Motor neuron (in vitro differentiated cells): ENCODE measurements around the gene MYO7B. TPM values are rescaled to one million over a fixed set of nuclear protein-coding genes. Genes with fewer than 3 reads are reported as not detected.

Experiments used
- ATAC-seq, 8 experiments: fragments of 200-7000 bp; cut with Tn5 transposase; replicated peaks in 6 of 8; 2 replicates each; pipeline ENCODE4 v1.8.0; 2021; ENCODE audit warnings: mild to moderate bottlenecking in 8 of 8, moderate library complexity in 8 of 8
- H3K27ac ChIP-seq, 2 donors: fragments of 250-450 bp; sonication (Bioruptor Pico); 2 replicates each; pipeline ENCODE4 v1.9.0; 2021; ENCODE audit warnings: antibody characterized with exemption in 2 of 2, mild to moderate bottlenecking in 2 of 2, moderate library complexity in 1 of 2
- H3K4me1 ChIP-seq, 2 donors: fragments of 250-450 bp; sonication (Bioruptor Pico); replicated peaks in 1 of 2; 2 replicates each; pipeline ENCODE4 v1.6.1; 2021; ENCODE audit warnings: antibody characterized with exemption in 2 of 2, mild to moderate bottlenecking in 2 of 2, moderate library complexity in 1 of 2
- H3K4me3 ChIP-seq, 5 donors: fragments of 250-450 bp; sonication (Bioruptor Pico); 2 replicates each; pipeline ENCODE4 v1.9.0; 2021; ENCODE audit warnings: antibody characterized with exemption in 5 of 5, mild to moderate bottlenecking in 5 of 5, moderate library complexity in 4 of 5
- WGBS, 10 experiments: fragments of 450-650 bp; shearing (Covaris generic); methylation state at CpG; one replicate each; pipeline ENCODE4 v1.0.0; 2022; 5-methylcytosine and 5-hydroxymethylcytosine counted together
- in situ Hi-C, 9 experiments: fragments of 400-800 bp; cut with MboI; loops; one replicate each; pipeline ENCODE4 v1.15.0; 2021; ENCODE audit warnings: low sequenced_read_pairs in 9 of 9, low pct_unique_long_range_greater_than_20kb in 2 of 9; ENCODE audit not compliant: unreplicated experiment in 9 of 9
- total RNA-seq, 8 experiments: library from RNA; unstranded; fragments of 300-600 nt; gene quantifications; 2 replicates each; pipeline versions ENCODE4 v1.2.3 to v1.2.4, GENCODE V29; 2022

Gene MYO7B
- 1 to 10 TPM in 1 of 8 experiments, under 1 TPM in 5, not detected in 2; 0.08 to 1.1 (median 0.36) TPM for total RNA-seq

DNA sequence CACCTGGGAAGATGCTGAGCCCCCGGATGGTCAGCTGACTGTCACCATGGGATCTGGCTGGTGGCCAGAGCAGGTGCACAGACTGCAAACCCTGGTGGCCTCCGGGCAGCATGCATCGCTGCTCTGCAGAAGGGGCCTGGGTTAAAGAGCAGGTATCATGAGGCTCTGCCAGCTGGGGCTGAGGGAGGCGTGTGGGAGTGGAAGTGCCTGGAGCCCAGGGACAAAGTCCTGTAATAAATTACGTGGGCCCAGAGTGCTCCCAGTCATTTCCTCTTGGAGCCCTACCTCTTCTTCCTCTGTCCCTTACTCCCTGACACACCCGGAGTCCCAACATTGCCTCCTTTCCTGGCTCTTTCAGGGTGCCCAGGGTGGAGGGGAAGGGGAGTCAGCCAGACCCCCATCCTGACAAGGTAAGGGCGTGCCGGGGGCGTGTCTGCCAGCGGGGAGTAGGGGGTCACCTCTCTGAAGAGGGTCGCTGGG lies at the start of gene MYO7B:
TSS of gene MYO7B (plus strand) at position 262 of the 480 bp plus-strand sequence. CDS start 24,040 bp downstream, outside the sequence.
- no peaks in the 10 kb centered on the region for H3K4me1 ChIP-seq
- in situ Hi-C loops = no loop called here
- ATAC-seq = no peak
- H3K4me3 ChIP-seq = no peak within 1 kb of the TSS
- no peak within 1 kb of the TSS for H3K27ac ChIP-seq
- 10 to 80% (median 46%) methylated on average over 1 to 4 of the region's 11 CpGs; no CpG with 5 or more reads in 6 of the 10 experiments for WGBS, 10 experiments

DNA sequence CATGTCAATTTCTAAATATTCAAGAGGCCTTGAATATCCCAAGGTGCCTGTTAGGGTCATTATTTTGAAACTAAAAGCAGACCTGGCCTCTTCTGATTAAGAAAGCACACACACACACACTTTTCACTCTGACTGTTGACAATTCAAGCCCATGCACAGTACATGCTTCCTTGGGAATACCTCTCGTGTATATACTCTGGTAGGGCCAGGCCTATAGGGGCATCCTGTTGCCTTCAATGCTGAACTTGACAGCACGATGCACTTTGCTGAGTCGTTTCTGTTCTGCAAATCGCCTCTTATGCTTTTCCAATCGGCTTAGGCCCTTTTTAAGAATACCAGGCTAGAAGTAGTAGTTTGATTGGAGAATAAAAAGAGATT lies 49.8 kb upstream of the MYO7B start:
- in situ Hi-C loops = loop anchor here in 3 of 9 experiments (25.0 kb wide), 2 partner anchors 148 to 173 kb away; no protein-coding TSS in a partner anchor
- H3K4me3 ChIP-seq = no peak overlapping the region
- no peak for ATAC-seq
- H3K27ac ChIP-seq = no peak overlapping the region
- WGBS, 10 experiments = 70 to 98% (median 91%) methylated on average over 2 to 5 of the region's 5 CpGs; no CpG with 5 or more reads in 3 of the 10 experiments
- H3K4me1 ChIP-seq = no peaks in the 10 kb centered on the region

DNA sequence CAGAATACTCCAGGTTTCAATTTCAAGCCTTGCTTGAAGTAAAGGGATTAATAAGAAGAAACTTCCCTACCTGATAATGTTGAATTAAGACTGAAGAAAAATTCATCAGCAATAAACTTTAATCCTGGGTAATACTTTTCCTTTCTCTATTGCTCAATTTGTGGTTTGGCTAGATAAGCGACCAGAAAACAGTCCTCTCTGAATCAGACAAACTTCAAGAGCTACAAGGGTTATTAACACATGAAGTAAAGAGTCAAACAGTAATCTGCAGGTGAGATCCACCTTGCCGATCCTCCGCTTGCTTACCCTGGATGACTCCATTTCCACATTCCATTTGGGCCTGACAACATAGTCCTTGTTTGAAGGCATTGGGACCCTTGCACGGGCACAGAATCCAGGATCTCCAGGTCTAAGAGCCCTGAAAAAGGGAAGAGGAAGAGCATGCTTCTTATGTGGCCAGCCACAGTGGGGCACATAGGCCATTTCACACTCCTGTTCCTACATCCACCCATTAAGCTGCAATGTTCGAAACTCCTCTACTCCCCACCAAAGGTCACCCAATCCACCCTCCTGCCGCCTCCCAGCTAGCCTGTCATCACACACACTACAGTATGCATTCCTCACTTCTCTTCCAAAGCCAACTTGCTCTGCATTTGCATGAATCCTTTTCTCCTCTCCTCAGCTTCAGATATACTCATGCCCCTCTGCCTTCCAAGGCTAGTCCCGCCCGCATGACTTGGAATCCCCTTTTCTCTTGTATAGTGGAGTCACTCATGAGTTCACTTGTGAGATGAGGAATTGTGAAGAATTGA lies 49.0 kb upstream of the MYO7B start:
- no peak overlapping the region for H3K4me3 ChIP-seq
- no peaks in the 10 kb centered on the region for H3K4me1 ChIP-seq
- WGBS, 10 experiments = 0 to 100% (median 95%) methylated on average over 1 to 7 of the region's 8 CpGs; no CpG with 5 or more reads in 1 of the 10 experiments
- in situ Hi-C loops = loop anchor here in 3 of 9 experiments (25.0 kb wide), 2 partner anchors 149 to 174 kb away; no protein-coding TSS in a partner anchor
- no peak overlapping the region for H3K27ac ChIP-seq
- peak in 2 of 8 experiments; percentile 62 to 65 for ATAC-seq

DNA sequence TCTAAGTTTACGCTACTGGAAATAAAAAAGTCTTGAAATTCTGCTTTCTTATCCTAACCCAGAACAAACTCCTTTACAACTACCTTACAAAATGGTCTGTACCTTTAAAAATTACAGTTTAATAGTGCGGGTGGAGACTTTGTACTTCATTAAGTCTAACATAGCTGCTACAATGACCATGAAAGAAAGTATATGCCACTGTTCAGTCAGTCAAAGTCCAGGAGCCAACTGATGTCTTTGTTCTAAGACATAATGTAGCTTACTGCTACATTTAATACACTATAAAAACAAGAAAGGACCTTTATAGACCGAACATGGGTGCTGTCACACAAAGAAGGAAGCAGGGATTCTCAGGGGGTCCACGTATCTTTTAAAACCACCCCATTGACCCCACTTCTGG lies 45.2 kb upstream of the MYO7B start:
- Histone ChIP-seq H3K4me1 (no peaks in the 10 kb centered on the region), H3K4me3 (no peak overlapping the region), H3K27ac (no peak overlapping the region)
- no peak for ATAC-seq
- in situ Hi-C loops = loop anchor here in 3 of 9 experiments (25.0 kb wide), 2 partner anchors 153 to 178 kb away; no protein-coding TSS in a partner anchor
- WGBS, 10 experiments = 78 to 100% (median 92%) methylated on average over 1 to 4 of the region's 4 CpGs; no CpG with 5 or more reads in 1 of the 10 experiments

DNA sequence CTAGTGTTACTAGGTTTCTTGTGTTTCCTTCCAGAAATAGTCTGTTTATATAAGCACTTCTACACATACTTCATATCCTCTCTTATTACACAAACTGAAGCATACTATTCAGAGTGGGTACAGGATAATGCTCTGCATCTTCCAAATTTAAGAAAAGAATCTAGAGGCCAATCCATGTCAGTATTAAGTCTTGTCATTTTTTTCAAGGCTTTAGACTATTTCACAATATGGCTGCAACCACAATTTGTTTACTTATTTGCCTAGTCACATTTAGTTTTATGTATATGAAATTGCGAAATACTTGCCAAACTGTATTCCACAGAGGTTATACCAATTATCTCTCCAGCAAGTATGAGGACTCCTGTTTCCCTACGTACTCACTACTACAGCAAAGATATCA lies 37.1 kb upstream of the MYO7B start:
- no peaks in the 10 kb centered on the region for H3K4me1 ChIP-seq
- 86 to 100% (median 94%) methylated on average over 1 to 2 of the region's 2 CpGs; no CpG with 5 or more reads in 1 of the 10 experiments for WGBS, 10 experiments
- no peak overlapping the region for H3K4me3 ChIP-seq
- in situ Hi-C loops = loop anchor here in 3 of 9 experiments (25.0 kb wide), 2 partner anchors 161 to 186 kb away; no protein-coding TSS in a partner anchor
- H3K27ac ChIP-seq = no peak overlapping the region
- ATAC-seq = peak in 3 of 8 experiments; percentile 49 to 58 (median 58)

DNA sequence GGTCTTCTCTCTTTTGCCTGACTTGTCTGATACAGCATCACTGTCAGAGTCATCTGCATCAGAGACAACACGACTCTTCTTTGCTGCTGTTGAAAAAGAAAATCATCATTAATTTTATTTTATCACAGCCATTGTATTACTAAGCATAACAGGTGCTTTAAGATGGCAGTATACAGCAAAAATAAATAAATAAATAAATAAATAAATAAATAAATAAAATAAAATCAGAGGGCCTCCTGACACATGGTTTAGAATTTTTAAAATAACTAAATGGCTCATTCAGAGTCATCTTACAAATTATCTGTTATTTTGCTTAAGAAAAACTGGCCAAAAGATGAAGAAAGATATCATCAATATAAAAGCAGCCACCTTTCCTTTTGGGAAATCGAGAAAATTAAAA lies 32.0 kb upstream of the MYO7B start:
- H3K4me1 ChIP-seq = no peaks in the 10 kb centered on the region
- ATAC-seq = no peak
- H3K27ac ChIP-seq = no peak overlapping the region
- in situ Hi-C loops = no loop called here
- H3K4me3 ChIP-seq = no peak overlapping the region
- 60 to 100% (median 92%) methylated on average over 1 to 2 of the region's 2 CpGs; no CpG with 5 or more reads in 1 of the 10 experiments for WGBS, 10 experiments

DNA sequence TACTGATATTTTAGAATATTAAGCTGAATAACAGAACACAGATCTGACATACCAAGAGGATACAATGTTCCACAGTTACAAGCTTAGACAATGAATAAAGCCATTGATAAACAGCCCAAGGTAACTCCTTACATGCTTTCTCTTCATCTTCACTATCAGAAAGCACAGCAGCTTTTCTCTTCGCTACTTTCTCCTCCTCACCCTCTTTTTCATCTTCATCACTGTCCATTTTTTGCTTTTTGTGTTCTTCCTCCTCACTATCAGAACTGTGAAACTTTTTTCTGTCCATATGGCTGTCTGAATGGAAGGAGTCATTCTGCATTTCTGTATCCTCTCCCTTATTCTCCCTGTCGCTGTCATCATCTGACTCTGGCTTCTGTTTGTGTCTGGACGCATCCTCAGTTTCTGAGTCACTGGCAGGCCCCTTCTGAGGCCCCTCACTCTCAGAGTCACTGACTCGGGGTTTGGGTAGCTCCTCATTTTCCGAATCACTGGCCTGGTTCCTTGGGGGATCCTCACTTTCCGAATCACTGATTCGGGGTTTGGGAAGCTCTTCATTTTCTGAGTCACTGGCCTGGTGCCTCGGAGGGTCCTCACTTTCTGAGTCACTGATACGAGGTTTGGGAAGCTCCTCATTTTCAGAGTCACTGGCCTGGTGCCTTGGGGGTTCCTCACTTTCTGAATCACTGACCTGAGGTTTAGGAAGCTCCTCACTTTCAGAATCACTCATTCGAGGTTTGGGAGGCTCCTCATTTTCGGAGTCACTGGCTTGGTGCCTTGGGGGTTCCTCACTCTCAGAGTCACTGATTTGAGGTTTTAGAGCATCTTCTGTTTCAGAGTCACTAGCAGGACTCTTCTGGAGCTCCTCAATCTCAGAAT lies 30.7 kb upstream of the MYO7B start:
- ATAC-seq = peak in 1 of 8 experiments; percentile 13
- Histone ChIP-seq H3K4me1 (no peaks in the 10 kb centered on the region), H3K27ac (no peak overlapping the region), H3K4me3 (no peak overlapping the region)
- in situ Hi-C loops = no loop called here
- 47 to 100% (median 89%) methylated on average over 2 to 9 of the region's 11 CpGs for WGBS, 10 experiments

DNA sequence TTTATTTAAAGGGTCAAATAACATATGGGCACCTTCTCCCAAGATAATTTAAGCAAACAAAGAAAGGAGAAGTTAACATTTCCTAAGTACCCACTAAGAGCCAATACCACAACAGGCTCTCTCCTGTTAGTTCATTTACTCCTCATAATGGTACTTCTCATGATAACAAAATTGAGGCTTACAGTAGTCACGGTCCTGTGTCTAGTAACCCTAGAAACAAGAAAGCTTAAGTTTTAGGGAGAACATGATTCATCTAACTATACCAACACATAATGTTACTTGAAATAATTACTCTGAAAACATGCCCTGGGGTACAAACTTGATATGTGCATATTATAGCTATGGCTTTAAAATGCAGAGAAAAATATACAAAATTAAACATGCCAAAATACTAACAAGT lies 29.0 kb upstream of the MYO7B start:
- Histone ChIP-seq H3K27ac (no peak overlapping the region), H3K4me3 (no peak overlapping the region), H3K4me1 (no peaks in the 10 kb centered on the region)
- WGBS, 10 experiments = 9 to 100% (median 86%) methylated on average over 1 of the region's 1 CpG; no CpG with 5 or more reads in 3 of the 10 experiments
- ATAC-seq = peak in 3 of 8 experiments; percentile 16 to 67 (median 36)
- in situ Hi-C loops = no loop called here

DNA sequence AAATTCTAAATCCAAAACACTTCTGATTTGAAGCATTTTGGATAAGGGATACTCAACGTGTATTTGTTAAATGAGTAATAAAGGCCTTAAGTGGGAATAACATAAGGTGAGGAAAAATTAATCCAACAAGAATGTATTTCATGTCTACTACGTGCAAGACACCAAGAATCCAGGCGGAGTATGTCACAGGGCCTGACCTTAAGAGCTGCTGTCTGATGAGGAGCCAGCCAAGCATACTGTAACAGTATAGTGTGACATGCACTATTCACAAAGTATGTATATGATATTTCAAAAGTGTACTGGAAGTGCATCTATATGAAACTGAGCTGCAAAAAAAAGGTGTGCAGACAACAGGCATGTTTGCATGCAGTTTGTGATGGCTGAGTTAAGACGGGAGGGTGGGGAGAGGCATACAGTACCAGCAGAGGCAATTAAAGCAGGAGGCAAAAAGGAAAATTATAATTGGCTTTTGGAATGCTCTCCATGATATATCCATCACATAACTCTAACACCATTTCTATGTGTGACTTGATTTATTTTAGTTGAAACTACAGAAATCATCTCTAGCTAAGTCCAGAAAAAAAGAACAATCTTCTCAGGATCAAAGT lies 27.4 kb upstream of the MYO7B start:
- Histone ChIP-seq H3K27ac (no peak overlapping the region), H3K4me1 (no peaks in the 10 kb centered on the region), H3K4me3 (no peak overlapping the region)
- in situ Hi-C loops = no loop called here
- peak; percentile 3 to 31 (median 16) for ATAC-seq
- 10 to 100% (median 91%) methylated on average over 1 to 4 of the region's 4 CpGs for WGBS, 10 experiments

DNA sequence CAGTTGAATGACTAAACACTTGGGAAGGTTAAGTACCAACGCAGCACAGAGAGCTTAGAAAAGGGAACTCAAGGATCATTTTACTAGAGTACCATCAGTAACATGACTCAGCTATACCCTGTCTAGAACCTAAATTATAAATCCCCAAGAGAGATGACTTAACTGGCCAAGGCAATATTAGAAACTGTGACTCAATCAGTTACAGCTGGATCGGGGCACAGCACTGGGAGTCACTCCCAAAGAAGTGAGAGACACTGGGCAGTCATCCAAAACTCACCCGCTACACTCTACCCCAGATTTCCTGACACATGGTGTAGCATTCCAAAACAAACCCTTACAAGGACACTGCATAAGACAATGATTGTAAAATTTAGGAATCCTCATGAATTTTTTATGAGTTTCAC lies 26.9 kb upstream of the MYO7B start:
- 0 to 91% (median 80%) methylated on average over 1 to 3 of the region's 3 CpGs; no CpG with 5 or more reads in 3 of the 10 experiments for WGBS, 10 experiments
- H3K4me1 ChIP-seq = no peaks in the 10 kb centered on the region
- H3K27ac ChIP-seq = no peak overlapping the region
- no peak overlapping the region for H3K4me3 ChIP-seq
- in situ Hi-C loops = no loop called here
- peak; percentile 85 to 98 (median 90) for ATAC-seq

DNA sequence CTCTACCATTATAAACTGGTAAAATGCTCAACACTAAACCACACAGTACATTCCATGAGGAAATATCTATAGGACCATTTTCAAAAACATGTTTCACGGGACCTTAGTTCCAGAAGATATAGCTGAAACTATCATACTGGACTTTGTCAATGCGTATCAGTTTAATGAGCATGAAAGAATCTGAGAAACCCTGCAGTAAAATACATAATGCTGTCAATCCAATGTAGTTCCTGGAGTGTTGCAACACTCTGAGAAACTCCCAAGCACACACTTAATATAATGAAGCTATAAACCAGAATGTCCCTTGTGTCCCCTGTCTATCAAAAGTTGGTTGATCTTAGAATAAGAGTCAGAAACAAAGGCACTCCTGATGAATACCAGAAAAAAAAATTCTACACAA lies 25.4 kb upstream of the MYO7B start:
- no peak overlapping the region for H3K4me3 ChIP-seq
- ATAC-seq = no peak
- no peak overlapping the region for H3K27ac ChIP-seq
- WGBS, 10 experiments = 80 to 100% (median 97%) methylated on average over 1 to 2 of the region's 2 CpGs; no CpG with 5 or more reads in 4 of the 10 experiments
- H3K4me1 ChIP-seq = no peaks in the 10 kb centered on the region
- in situ Hi-C loops = no loop called here

DNA sequence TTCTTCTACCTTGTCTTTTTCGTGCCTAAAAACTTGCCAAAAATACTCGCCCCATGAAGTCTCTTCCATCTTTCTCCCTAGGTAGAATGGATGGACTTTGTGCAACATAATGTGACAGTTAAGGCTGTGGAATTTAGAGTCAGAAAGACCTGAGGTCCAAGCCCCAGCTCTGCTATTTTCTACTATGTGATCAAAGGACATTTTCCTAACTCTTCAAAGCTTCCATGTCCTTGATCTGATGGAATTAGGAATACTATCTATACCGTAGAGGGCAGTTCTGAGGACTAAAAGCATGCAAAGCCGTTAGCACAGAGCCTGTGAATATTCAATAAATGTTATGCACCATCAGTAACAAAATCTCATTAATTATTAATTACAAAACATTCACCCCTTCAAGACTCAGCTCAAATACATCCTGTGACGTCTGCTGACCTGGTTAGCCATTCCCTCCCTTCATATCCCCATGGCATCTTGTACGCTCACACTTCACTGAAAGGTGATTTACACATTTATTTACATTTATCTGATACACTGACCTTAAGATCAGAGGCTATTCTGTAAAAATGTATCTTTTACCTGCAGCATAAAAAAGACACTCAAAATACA lies 24.3 kb upstream of the MYO7B start:
- Histone ChIP-seq H3K4me3 (no peak overlapping the region), H3K4me1 (no peaks in the 10 kb centered on the region), H3K27ac (no peak overlapping the region)
- no peak for ATAC-seq
- WGBS, 10 experiments = 66 to 96% (median 87%) methylated on average over 3 to 6 of the region's 6 CpGs; no CpG with 5 or more reads in 1 of the 10 experiments
- in situ Hi-C loops = no loop called here
